GM18511 (cell line): ENCODE results near the gene ALPK3.

Source experiments
- ATAC-seq: cut with Tn5 transposase; IDR thresholded peaks from one replicate; pipeline ENCODE4 v1.9.1; 2021; ENCODE audit warnings: mild to moderate bottlenecking, moderate library complexity; ENCODE audit not compliant: unreplicated experiment

Gene ALPK3

GRCh38 chr15:84914909-84915605 is 97.9 kb downstream of the ALPK3 start:
- ATAC-seq = peak; percentile 96

GRCh38 chr15:84915606-84915958 is 98.4 kb downstream of the ALPK3 start:
- peak; percentile 22 for ATAC-seq

GRCh38 chr15:84917452-84917851 is 100.3 kb downstream of the ALPK3 start:
- ATAC-seq = no peak

GRCh38 chr15:84919106-84919667 is 102.0 kb downstream of the ALPK3 start:
- no peak for ATAC-seq

GRCh38 chr15:84921121-84921520 is 104.0 kb downstream of the ALPK3 start:
- ATAC-seq = no peak

GRCh38 chr15:84922530-84922929 is 105.4 kb downstream of the ALPK3 start:
- ATAC-seq = no peak
